Endometrial microvascular endothelial cells (primary cell): ENCODE results near the gene PSG6. TPM values are rescaled to one million over a fixed set of nuclear protein-coding genes. Genes with fewer than 3 reads are reported as not detected.
"Not testable (repeated sequence)": the region's sequence is repeated elsewhere in the genome, so short reads cannot be mapped to it uniquely, and the experiment has no call there.

ENCODE experiments used
- in situ Hi-C: cut with HindIII; loops from 2 replicates; pipeline ENCODE4 v1.10.0; 2017; ENCODE audit warnings: low sequenced_read_pairs, low pct_unique_long_range_greater_than_20kb; ENCODE audit errors: inconsistent ontology term
- total RNA-seq: library from RNA; depleted of rRNA; stranded (reverse); fragments of >200 nt; gene quantifications from one replicate; pipeline ENCODE4 v1.2.3, GENCODE V29; 2015; ENCODE audit errors: inconsistent ontology term

Gene PSG6
- total RNA-seq, 1 donor from 2014 or later: not detected

GRCh38 chr19:42872608-42873007 is 45.1 kb downstream of the PSG6 start:
- in situ Hi-C loops: no loop called here

GRCh38 chr19:42857544-42857867 is 60.2 kb downstream of the PSG6 start:
- in situ Hi-C loops: no loop called here

DNA sequence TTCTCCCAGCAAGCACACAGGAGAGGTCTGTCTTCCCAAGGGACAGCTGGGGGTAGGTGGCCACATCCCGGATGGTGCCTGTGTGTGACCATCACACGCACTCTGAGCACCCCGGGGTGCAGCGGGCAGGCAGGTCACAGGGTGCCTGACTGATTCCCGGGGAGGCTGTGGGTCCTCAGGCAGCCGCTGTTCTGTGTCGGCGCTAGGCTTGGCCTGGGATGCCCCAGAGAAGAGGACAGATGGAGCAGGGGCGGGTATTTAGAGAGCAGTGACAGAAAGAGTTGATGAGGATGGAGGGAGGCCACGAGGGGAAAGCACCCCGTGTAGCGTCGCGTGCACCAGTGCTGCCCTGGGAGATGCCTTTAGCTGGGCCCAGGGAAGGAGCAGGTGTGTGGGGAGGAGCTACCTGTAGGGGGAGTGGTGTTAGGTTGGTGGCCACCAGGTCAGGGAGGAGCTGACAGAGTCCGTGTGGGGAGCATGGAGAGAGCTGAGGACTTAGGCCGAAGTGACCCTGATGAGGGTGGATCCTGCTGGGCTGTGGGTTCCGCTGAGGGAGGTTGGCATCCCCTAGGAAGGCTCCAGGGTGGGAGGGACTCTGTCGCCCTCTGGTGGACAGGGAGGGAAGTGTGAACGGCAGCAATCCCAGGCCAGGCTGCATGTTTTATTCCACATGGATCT is 60.7 kb downstream of the PSG6 start:
- in situ Hi-C loops: not testable (repeated sequence)

- in situ Hi-C loops: not testable (repeated sequence)
These were observed 62.9 kb downstream of the PSG6 start for GRCh38 chr19:42854745-42855144.

- in situ Hi-C loops: not testable (repeated sequence)
These were observed 64.5 kb downstream of the PSG6 start for GRCh38 chr19:42853231-42853630.

GRCh38 chr19:42852821-42853220 is 64.9 kb downstream of the PSG6 start:
- in situ Hi-C loops: not testable (repeated sequence)

Other genes with a start within 250 kb of the PSG6 start
- 0.28 TPM for gene PSG3, start 177.4 kb downstream of the PSG6 start, total RNA-seq
- gene PSG8, start 152.2 kb downstream of the PSG6 start, total RNA-seq: not detected
- 1.4 TPM for gene PSG1, start 38.2 kb downstream of the PSG6 start, total RNA-seq
- gene PSG7, start 19.3 kb upstream of the PSG6 start, total RNA-seq: not detected
- gene PSG11, start 108.6 kb upstream of the PSG6 start, total RNA-seq: not detected
- not detected for gene PSG2, start 164.8 kb upstream of the PSG6 start, total RNA-seq